GM12892 (cell line): ENCODE measurements around the gene RREB1.

Source experiments
- DNase-seq: peaks from one replicate; pipeline ENCODE4 v3.0.0; 2011; ENCODE audit not compliant: insufficient read length
- FAIRE-seq: peaks from 2 replicates; lab custom pipeline; 2011; peaks lifted over from hg19 to GRCh38; lab: Jason Lieb, UNC
- POLR2A ChIP-seq: IDR thresholded peaks from 2 replicates; pipeline ENCODE4 v1.6.1; 2011; ENCODE audit warnings: low read depth, low read length, control low read depth
- POLR2AphosphoS5 ChIP-seq: IDR thresholded peaks from 2 replicates; pipeline ENCODE4 v1.6.1; 2011; ENCODE audit warnings: low read depth, low read length, control low read depth
- TAF1 ChIP-seq: IDR thresholded peaks from 2 replicates; pipeline ENCODE4 v1.6.1; 2011; ENCODE audit warnings: low read depth, mild to moderate bottlenecking, control low read depth, low read length, borderline replicate concordance

RREB1 gene

DNA sequence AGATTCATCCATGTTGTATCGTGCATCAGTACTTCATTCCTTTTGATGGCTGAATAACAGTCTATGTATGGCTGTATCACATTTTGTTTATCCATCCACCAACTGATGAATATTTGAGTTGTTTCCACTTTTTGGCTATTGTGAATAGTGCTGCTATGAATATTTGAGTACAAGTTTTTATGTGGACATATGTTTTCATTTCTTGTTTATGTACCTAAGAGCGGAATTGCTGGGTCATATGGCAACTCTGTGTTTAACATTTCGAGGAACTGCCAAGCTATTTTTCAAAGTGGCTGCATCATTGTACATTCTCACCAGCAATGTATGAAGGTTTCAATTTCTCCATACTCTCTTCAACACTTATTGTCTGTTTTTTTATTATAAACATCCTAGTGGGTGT, 3.0 kb upstream of the RREB1 start:
- FAIRE-seq (no peak), DNase-seq (no peak)
- TF ChIP-seq POLR2A (no peak), POLR2AphosphoS5 (no peak), TAF1 (no peak)

DNA sequence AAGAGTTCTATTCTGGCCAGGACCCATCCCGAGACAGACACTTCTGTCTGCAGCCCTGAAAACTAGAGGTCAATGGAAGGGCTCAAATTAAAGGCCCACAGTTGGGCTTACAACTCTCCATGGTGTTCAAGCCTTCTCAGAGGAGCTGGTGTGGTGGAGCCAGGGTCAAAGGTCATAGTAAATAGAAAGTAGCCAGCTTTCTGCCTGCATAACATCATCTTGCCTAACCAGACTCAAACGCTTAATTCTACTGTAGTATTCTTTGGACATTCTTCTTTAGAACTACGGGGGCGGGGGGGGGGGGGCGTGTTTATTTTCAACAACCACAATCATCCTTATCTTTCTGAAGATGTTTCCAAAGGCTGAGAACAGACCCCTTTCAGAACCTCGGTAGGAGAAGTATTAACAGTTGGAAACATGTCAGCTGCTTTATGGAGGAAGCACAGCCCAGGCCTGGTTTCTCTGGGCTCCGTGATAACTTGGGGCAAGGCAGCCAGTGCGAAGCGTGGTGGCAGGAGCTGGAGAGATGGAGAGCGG, 1.5 kb upstream of the RREB1 start:
- FAIRE-seq (no peak), DNase-seq (no peak)
- no peak for TF ChIP-seq POLR2AphosphoS5
- TF ChIP-seq TAF1, result no peak
- TF ChIP-seq POLR2A, result no peak

DNA sequence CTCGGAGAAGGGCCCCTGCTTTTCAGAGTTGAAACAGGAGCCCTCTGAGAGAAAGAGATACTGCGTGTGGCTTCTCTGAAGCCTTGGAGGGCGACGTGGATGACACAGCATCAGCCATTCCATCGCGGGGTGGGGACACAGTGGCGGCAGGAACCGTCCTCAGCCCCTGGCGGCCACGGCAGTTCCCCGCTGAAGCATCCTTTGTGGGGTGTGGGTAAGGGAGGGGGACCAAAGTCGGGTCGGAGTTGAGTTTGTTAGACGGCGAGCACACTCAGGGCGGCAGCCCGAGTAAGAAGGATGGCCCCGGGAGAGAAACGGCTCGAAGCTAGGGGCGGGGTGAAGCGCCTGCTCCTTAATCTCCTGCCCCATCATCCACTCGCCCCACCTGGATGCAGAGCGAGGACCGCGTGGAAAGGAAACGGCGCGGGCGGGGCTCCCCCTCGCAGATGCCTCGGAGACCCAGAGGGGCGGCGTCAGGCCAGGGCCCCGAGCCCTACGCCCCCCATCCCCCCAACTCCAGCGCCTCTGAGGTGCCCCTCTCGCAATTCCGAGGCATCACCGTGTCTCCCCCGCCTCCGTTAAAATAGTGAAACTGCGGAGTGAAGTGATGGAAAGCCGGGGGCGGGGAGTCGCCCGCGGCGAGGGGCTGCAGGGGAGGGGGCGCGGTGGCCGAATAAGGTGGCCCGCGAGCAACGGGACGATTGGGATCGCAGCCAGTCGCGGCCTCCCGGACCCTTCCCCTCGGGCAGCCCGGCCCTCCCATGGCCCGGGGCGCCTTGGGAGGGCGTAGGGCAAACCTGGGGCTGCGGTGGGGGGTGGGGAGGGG, 796 bp upstream of the RREB1 start:
- FAIRE-seq, result peak; percentile 84
- peak; percentile 36; the same call in 1 of the 2 replicates for TF ChIP-seq POLR2A
- TF ChIP-seq POLR2AphosphoS5, result no peak
- DNase-seq, result peak; percentile 57

DNA sequence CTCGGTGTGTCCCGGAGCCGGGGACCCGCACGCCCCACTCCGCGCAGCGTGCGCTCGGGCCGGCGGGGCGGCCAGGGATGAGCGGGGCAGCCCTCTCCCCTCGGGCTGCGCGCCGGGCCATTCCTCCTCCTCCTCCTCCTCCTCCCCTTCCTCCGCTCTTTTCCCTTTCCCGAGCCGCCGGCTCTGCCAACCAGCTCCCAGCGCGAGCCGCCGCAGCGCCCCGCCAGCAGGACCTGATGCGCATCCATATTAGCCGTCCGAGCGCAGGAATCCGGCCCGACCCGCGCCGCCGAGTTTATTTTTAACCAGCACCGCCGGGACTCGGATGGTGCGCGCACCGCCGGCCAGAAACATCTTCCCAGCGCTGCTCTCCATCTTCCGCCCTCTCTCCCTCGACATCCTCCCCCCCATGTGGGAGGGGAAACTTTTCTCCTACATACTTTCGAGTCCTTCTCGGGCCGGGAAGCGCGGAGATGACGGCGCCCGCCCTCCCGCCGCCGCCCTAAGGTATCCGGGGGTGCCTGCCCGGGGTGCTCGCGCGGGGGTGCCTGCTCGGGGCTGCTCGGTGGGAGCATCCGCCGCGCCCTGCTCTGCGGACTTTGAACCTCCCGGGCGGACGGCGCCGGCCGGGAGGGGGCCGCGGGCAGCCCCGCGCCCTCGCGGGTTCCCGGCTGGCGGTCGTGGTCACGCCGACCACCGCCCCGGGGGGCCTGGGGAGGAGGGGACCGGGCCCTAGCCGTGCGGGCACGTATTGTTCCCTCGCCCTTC, 619 bp downstream of the RREB1 start:
- FAIRE-seq (no peak), DNase-seq (peak; percentile 41)
- TF ChIP-seq POLR2AphosphoS5 (no peak), POLR2A (no peak), TAF1 (no peak)

DNA sequence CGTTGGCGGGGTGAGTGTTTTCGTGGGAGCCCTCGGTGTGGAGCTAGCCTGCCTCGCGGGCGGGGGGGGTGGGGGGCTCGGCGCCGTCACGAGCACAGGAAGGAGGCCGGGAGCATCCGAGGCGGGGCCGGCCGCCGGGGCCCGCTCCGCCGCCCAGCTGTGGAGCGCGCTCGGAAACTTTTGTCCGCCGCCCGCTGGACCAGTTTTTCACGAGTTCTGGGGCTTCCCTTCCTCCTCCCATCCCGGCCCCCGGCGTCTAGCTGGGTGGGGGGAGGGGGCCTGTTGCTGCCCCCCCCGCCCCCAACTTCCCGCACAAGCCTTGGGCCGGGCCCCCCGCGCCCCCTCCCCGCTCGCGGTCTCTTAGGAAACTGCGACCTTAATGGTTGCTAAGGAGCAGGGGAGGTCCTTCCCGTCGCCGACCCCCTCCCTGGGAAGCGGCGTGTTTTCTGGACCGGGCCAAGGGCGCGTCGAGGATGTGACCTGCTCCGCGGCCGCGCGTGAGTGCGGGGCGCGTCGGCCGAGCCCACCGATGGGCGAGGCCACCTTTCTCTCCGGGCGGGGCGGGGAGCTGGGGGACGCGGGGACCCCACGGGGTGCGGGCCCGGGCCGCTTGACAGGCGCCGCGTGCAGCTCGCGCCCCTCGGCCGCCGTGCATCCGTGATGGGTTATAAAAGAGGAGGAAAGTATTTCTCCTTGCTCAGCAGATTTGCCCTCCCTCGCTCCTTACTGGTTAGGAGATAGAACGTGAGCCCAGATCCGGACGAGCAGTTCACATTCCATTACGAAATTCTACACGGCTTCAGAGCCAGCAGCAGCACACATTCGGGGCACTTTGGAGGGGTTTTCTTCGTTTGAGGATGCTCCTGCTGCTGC, 1.4 kb downstream of the RREB1 start:
- TF ChIP-seq POLR2A, result no peak
- TF ChIP-seq POLR2AphosphoS5, result no peak
- TF ChIP-seq TAF1, result no peak
- DNase-seq (peak; percentile 34), FAIRE-seq (no peak)

DNA sequence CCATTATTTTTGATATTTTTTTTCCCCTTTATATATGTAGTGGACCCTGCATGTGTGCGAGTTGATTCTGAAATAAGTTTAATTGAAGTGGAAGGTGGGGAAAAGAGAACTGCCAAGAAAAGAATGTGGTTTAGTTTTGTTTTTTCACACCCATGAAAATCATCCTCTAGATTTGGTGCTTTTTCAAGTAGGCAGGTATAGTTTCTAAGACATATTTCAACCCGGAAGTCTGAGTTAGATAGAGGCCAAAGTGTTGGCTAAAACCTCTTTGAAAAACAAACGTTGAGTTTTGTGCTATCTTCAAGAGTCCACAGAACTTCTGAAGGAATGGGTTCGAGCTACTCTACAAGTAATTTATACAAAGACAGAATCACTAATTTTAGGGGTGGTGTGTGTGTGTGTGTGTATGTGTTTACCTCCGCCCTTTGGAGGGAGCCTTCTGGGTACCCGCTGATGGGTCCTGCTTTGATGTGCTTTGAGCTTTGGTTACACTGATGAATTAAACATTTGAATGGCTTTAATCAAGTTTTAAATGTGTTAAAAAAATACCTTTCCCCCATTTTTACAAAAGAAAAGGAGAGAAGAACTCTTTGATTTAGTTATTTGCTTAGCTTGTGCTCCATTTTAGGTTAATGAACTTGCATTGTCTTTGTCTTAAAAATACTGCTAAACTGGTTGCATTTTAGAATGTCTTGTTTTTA, 2.5 kb downstream of the RREB1 start:
- no peak for TF ChIP-seq POLR2A
- no peak for TF ChIP-seq POLR2AphosphoS5
- no peak for TF ChIP-seq TAF1
- DNase-seq (no peak), FAIRE-seq (peak; percentile 62)

DNA sequence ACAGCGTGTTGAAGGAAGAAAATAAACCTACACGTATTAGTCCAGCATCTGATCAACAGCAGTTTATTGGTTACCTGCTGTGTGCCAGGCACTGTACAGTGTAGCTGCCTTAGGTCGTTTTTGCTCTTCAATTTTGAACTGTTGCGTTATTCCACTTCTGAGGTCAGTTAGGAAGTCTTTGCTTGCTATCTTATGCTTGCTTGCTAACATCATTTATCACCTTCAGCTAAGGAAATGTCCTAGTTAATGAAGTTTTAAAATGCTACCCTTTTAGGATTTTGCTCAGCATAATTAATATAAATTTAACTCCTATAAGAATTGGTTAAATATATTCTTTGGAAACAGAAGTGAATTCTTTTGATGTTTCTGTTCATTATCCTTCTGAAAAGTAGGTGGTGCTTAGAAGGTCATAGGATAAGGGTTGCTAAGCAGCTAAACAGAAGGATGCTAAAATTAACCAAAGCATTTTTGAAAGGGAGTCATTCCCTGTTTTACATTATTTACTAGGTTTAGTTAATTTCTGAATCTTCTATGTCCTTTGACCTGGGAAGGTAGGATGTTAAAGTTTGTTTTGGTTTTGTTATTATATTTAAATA, 3.4 kb downstream of the RREB1 start:
- DNase-seq (no peak), FAIRE-seq (no peak)
- no peak for TF ChIP-seq TAF1
- no peak for TF ChIP-seq POLR2AphosphoS5
- no peak for TF ChIP-seq POLR2A

DNA sequence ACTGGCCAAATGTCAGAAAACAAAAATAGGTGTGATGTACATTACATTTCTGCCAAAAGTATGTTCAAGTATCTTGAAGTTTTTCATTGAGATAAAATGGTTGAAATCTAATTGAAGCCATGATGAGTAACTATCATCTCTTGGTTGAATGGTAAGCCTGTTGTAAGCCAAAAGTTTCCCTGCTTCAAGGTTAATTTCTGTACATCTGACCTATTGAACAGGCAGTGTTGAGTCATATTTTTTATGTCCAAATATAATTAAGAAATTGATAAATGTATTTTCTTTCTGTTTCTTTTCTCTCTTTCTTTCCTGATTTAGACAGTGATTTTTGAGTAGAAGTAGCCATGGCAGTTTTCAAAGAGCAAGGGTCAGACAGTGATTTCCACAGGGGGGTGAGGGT, 4.4 kb downstream of the RREB1 start:
- FAIRE-seq, result no peak
- no peak for DNase-seq
- TF ChIP-seq POLR2A, result no peak

DNA sequence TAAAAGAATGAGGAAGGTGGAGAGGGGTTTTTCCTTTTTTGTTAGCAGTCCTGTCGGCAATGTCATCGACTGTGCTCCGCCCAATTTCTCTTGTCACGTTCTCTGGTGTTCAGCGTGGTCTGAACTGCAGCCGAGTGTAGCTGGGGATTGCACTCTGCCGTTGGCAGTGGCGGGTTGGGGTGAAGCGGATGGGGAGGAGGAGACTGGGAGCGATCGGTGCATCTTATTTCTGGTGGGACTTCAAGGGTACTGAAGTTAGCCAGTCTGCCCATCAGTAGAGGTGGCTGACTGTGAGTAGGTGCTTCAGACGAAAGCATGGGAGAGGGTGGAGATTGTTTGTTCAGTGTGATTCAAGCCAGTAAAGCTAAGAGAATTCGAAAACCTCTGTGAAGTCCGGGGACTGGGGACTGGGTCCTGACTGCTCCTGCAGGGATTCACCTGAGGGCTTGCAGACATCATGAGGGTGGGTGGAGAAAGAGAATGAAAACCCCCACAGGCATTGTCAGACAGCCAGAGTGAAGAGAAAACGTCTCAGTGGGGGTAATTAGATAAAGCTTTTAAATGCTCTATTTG, 5.1 kb downstream of the RREB1 start:
- DNase-seq (no peak), FAIRE-seq (peak; percentile 83)
- TF ChIP-seq TAF1, result no peak
- TF ChIP-seq POLR2A, result no peak
